GM18907 (cell line): ENCODE results near the gene EFEMP1.
"Not testable (repeated sequence)": the region's sequence is repeated elsewhere in the genome, so short reads cannot be mapped to it uniquely, and the experiment has no call there.

ENCODE experiments used
- ATAC-seq: cut with Tn5 transposase; IDR thresholded peaks from one replicate; pipeline ENCODE4 v1.9.1; 2021; ENCODE audit warnings: mild to moderate bottlenecking, moderate library complexity; ENCODE audit not compliant: unreplicated experiment

Gene EFEMP1

GRCh38 chr2:55869637-55870325 is 53.8 kb downstream of the EFEMP1 start:
- no peak for ATAC-seq

GRCh38 chr2:55865096-55865835 is 58.3 kb downstream of the EFEMP1 start:
- no peak for ATAC-seq

- ATAC-seq, result no peak
These were observed 59.1 kb downstream of the EFEMP1 start for GRCh38 chr2:55864351-55865084.

- no peak for ATAC-seq
These were observed 60.8 kb downstream of the EFEMP1 start for GRCh38 chr2:55862673-55863390.

- ATAC-seq, result no peak
These were observed 61.3 kb downstream of the EFEMP1 start for GRCh38 chr2:55862246-55862645.

GRCh38 chr2:55861733-55862132 is 61.8 kb downstream of the EFEMP1 start:
- no peak for ATAC-seq

- no peak for ATAC-seq
These were observed 62.8 kb downstream of the EFEMP1 start for GRCh38 chr2:55860832-55861231.

- no peak for ATAC-seq
These were observed 63.7 kb downstream of the EFEMP1 start for GRCh38 chr2:55859875-55860274.

GRCh38 chr2:55857766-55858165 is 65.8 kb downstream of the EFEMP1 start:
- no peak for ATAC-seq

GRCh38 chr2:55856936-55857335 is 66.6 kb downstream of the EFEMP1 start:
- no peak for ATAC-seq

GRCh38 chr2:55848096-55848495 is 75.5 kb downstream of the EFEMP1 start:
- no peak for ATAC-seq

GRCh38 chr2:55846426-55846825 is 77.2 kb downstream of the EFEMP1 start:
- ATAC-seq, result no peak

GRCh38 chr2:55844986-55845385 is 78.6 kb downstream of the EFEMP1 start:
- no peak for ATAC-seq

- no peak for ATAC-seq
These were observed 79.6 kb downstream of the EFEMP1 start for GRCh38 chr2:55843994-55844345.

GRCh38 chr2:55843096-55843993 is 80.2 kb downstream of the EFEMP1 start:
- ATAC-seq, result no peak

- no peak for ATAC-seq
These were observed 81.5 kb downstream of the EFEMP1 start for GRCh38 chr2:55842046-55842445.

- ATAC-seq, result no peak
These were observed 83.1 kb downstream of the EFEMP1 start for GRCh38 chr2:55840460-55840859.

- ATAC-seq, result no peak
These were observed 84.3 kb downstream of the EFEMP1 start for GRCh38 chr2:55839182-55839819.

GRCh38 chr2:55838653-55839052 is 84.9 kb downstream of the EFEMP1 start:
- ATAC-seq, result no peak

- ATAC-seq, result not testable (repeated sequence)
These were observed 85.5 kb downstream of the EFEMP1 start for GRCh38 chr2:55838117-55838516.
